H1 (cell line): Measurements from ENCODE around the gene DRG1. TPM values are rescaled to one million over a fixed set of nuclear protein-coding genes. Genes with fewer than 3 reads are reported as not detected.

Experiments
- CTCF ChIA-PET: fragments of 300-600 bp; sonication (Branson Sonifier 250); formaldehyde crosslinking; loops from one replicate; lab custom pipeline; 2021; ENCODE audit not compliant: partially characterized antibody; lab: Charles Lee
- POLR2A ChIA-PET: fragments of 300-600 bp; sonication (Branson Sonifier 250); formaldehyde crosslinking; loops from one replicate; lab custom pipeline; 2021; ENCODE audit warnings: inconsistent platforms; ENCODE audit not compliant: partially characterized antibody; lab: Charles Lee
- DNase-seq, 2 experiments: peaks; one replicate each; pipeline versions ENCODE4 v3.0.0 to v3.0.0-alpha.2; 2010 to 2022; ENCODE audit warnings: low spot score in 2 of 2, low read depth in 1 of 2, mixed read lengths in 1 of 2
- FAIRE-seq: peaks from 2 replicates; lab custom pipeline; 2011; peaks lifted over from hg19 to GRCh38; lab: Jason Lieb, UNC
- H2AFZ ChIP-seq: 2 replicates; pipeline ENCODE4 v1.8.1; 2012; ENCODE audit warnings: low read length, inconsistent platforms
- H2AK5ac ChIP-seq: 2 replicates; pipeline ENCODE4 v1.6.1; 2013; ENCODE audit warnings: low read depth, low read length
- H2BK120ac ChIP-seq: replicated peaks from 2 replicates; pipeline ENCODE3; 2013; ENCODE audit warnings: low read depth, low read length, inconsistent platforms
- H2BK12ac ChIP-seq: 2 replicates; pipeline ENCODE4 v1.6.1; 2013; ENCODE audit warnings: low read depth, low read length
- H2BK15ac ChIP-seq: 2 replicates; pipeline ENCODE4 v1.6.1; 2013; ENCODE audit warnings: low read length
- H2BK20ac ChIP-seq: 2 replicates; pipeline ENCODE4 v1.6.1; 2013; ENCODE audit warnings: low read length
- H2BK5ac ChIP-seq: 2 replicates; pipeline ENCODE4 v1.6.1; 2013; ENCODE audit warnings: low read depth, low read length
- H3K14ac ChIP-seq: 2 replicates; pipeline ENCODE4 v1.6.1; 2013; ENCODE audit warnings: inconsistent platforms; ENCODE audit not compliant: insufficient read length
- H3K18ac ChIP-seq: 2 replicates; pipeline ENCODE4 v1.6.1; 2013; ENCODE audit warnings: low read length; ENCODE audit errors: extremely low read depth
- H3K23ac ChIP-seq: 2 replicates; pipeline ENCODE4 v1.6.1; 2013; ENCODE audit warnings: inconsistent platforms; ENCODE audit not compliant: insufficient read length
- H3K23me2 ChIP-seq: 2 replicates; pipeline ENCODE4 v1.6.1; 2013; ENCODE audit warnings: low read depth, low read length
- H3K27ac ChIP-seq: 2 replicates; pipeline ENCODE4 v1.6.1; 2011; ENCODE audit warnings: low read depth, low read length, inconsistent platforms
- H3K27me3 ChIP-seq, 4 experiments: replicated peaks in 1 of 4; 1 replicate in 1 of 4; 2 replicates in 3 of 4; pipeline versions ENCODE4 v1.6.1 to v1.8.1; 2011 to 2013; ENCODE audit warnings: low read length in 3 of 4, mild to moderate bottlenecking in 3 of 4, inconsistent platforms in 2 of 4, mixed read lengths in 2 of 4, moderate library complexity in 1 of 4; ENCODE audit not compliant: control insufficient read depth in 3 of 4, insufficient read depth in 3 of 4; ENCODE audit errors: extremely low read depth in 1 of 4
- H3K36me3 ChIP-seq, 4 experiments: 2 replicates each; pipeline versions ENCODE4 v1.6.1 to v1.8.1; 2011 to 2013; ENCODE audit warnings: mild to moderate bottlenecking in 4 of 4, low read length in 3 of 4, moderate library complexity in 2 of 4, control low read depth in 1 of 4, inconsistent platforms in 1 of 4; ENCODE audit not compliant: insufficient read depth in 4 of 4, control insufficient read depth in 2 of 4
- H3K4ac ChIP-seq: replicated peaks from 2 replicates; pipeline ENCODE3; 2013; ENCODE audit warnings: low read length, low read depth, mixed read lengths, inconsistent platforms; ENCODE audit not compliant: insufficient read length
- H3K4me1 ChIP-seq, 4 experiments: replicated peaks in 1 of 4; 1 replicate in 1 of 4; 2 replicates in 3 of 4; pipeline versions ENCODE4 v1.6.1 to v1.8.1; 2011 to 2013; ENCODE audit warnings: low read length in 3 of 4, inconsistent platforms in 2 of 4, mixed read lengths in 1 of 4; ENCODE audit not compliant: insufficient read depth in 4 of 4, control insufficient read depth in 3 of 4
- H3K4me2 ChIP-seq, 2 experiments: 2 replicates each; pipeline versions ENCODE4 v1.6.1 to v1.8.1; 2011 to 2013; ENCODE audit warnings: low read depth in 2 of 2, low read length in 2 of 2, control low read depth in 1 of 2, inconsistent platforms in 1 of 2, mild to moderate bottlenecking in 1 of 2; ENCODE audit not compliant: insufficient read depth in 1 of 2
- H3K4me3 ChIP-seq, 4 experiments: fragments of 200-600, 300-600 bp in 1 of 4; sonication (generic), shearing (Covaris generic), sonication (Bioruptor Twin) in 1 of 4; 2 replicates each; pipeline versions ENCODE4 v1.5.1 to v1.8.1; 2011 to 2016; ENCODE audit warnings: low read length in 4 of 4, low read depth in 3 of 4, control low read depth in 2 of 4, inconsistent platforms in 2 of 4, mild to moderate bottlenecking in 2 of 4, mixed read lengths in 1 of 4, moderate library complexity in 1 of 4; ENCODE audit not compliant: insufficient read depth in 2 of 4; ENCODE audit errors: extremely low read depth in 1 of 4
- H3K56ac ChIP-seq: replicated peaks from 2 replicates; pipeline ENCODE3; 2013; ENCODE audit warnings: low read depth, mild to moderate bottlenecking, mixed read lengths, low read length, inconsistent platforms; ENCODE audit not compliant: insufficient read length
- H3K79me1 ChIP-seq: 2 replicates; pipeline ENCODE4 v1.6.1; 2013; ENCODE audit warnings: low read depth, low read length, control low read depth
- H3K79me2 ChIP-seq, 2 experiments: 2 replicates each; pipeline versions ENCODE4 v1.6.1 to v1.8.1; 2012 to 2013; ENCODE audit warnings: low read length in 2 of 2, mild to moderate bottlenecking in 2 of 2, inconsistent platforms in 1 of 2; ENCODE audit not compliant: insufficient read depth in 2 of 2, control insufficient read depth in 1 of 2
- H3K9ac ChIP-seq, 4 experiments: replicated peaks in 1 of 4; 1 replicate in 1 of 4; 2 replicates in 3 of 4; pipeline versions ENCODE4 v1.6.1 to v1.8.1; 2011 to 2013; ENCODE audit warnings: low read depth in 3 of 4, low read length in 3 of 4, control low read depth in 2 of 4, mild to moderate bottlenecking in 2 of 4, moderate library complexity in 2 of 4, inconsistent platforms in 1 of 4; ENCODE audit errors: extremely low read depth in 1 of 4
- H3K9me3 ChIP-seq, 2 experiments: 2 replicates each; pipeline versions ENCODE4 v1.6.1 to v1.8.1; 2012 to 2013; ENCODE audit warnings: mild to moderate bottlenecking in 2 of 2, moderate library complexity in 2 of 2, control low read depth in 1 of 2, inconsistent platforms in 1 of 2, low read depth in 1 of 2, low read length in 1 of 2, mixed read lengths in 1 of 2; ENCODE audit not compliant: insufficient read depth in 2 of 2
- H4K20me1 ChIP-seq, 2 experiments: replicated peaks in 1 of 2; 2 replicates each; pipeline versions ENCODE3 to v1.8.1; 2011 to 2013; ENCODE audit warnings: inconsistent platforms in 2 of 2, low read length in 2 of 2, mild to moderate bottlenecking in 1 of 2; ENCODE audit not compliant: insufficient read depth in 2 of 2, control insufficient read depth in 1 of 2
- H4K5ac ChIP-seq: 2 replicates; pipeline ENCODE4 v1.6.1; 2013; ENCODE audit warnings: low read length, low read depth, mixed read lengths, inconsistent platforms; ENCODE audit not compliant: insufficient read length
- H4K8ac ChIP-seq: 2 replicates; pipeline ENCODE4 v1.8.0; 2013; ENCODE audit warnings: mild to moderate bottlenecking, moderate library complexity, low read length, inconsistent platforms; ENCODE audit not compliant: insufficient read depth; ENCODE audit errors: extremely low read depth
- H4K91ac ChIP-seq: replicated peaks from 2 replicates; pipeline ENCODE3; 2013; ENCODE audit warnings: low read length, mixed read lengths, inconsistent platforms; ENCODE audit not compliant: insufficient read length
- ASH2L ChIP-seq: fragments of 200-600, 300-600 bp; sonication (generic); IDR thresholded peaks from one replicate; pipeline ENCODE4 v1.7.1; 2017; ENCODE audit warnings: low read length
- CTCF ChIP-seq, 3 experiments: IDR thresholded peaks; 1 replicate in 2 of 3; 2 replicates in 1 of 3; pipeline versions ENCODE4 v1.5.1 to v1.6.1; 2011; ENCODE audit warnings: low read length in 3 of 3, mild to moderate bottlenecking in 3 of 3, inconsistent platforms in 2 of 3, low read depth in 1 of 3, moderate library complexity in 1 of 3; ENCODE audit not compliant: insufficient read depth in 1 of 3; ENCODE audit errors: control extremely low read depth in 1 of 3
- WGBS, 2 experiments: shearing (Covaris generic) in 1 of 2; methylation state at CpG; one replicate each; pipeline versions ENCODE4 v1.1.6 to v1.1.7; 2013 to 2015; ENCODE audit warnings: low lambda C conversion rate in 2 of 2, mixed read lengths in 2 of 2, inconsistent platforms in 1 of 2, low coverage in 1 of 2, missing lambda C conversion rate in 1 of 2; ENCODE audit not compliant: insufficient replicate concordance in 2 of 2, insufficient coverage in 1 of 2, insufficient read length in 1 of 2; ENCODE audit errors: extremely low coverage in 1 of 2, missing lambda C conversion rate in 1 of 2; 5-methylcytosine and 5-hydroxymethylcytosine counted together
- polyA plus RNA-seq, 7 experiments: library from polyadenylated mRNA; depleted of rRNA in 3 of 7; stranded (reverse) in 5 of 7; unstranded in 2 of 7; fragments of >200 nt in 5 of 7; fragments of 200-250 nt in 2 of 7; gene quantifications; 1 replicate in 5 of 7; 2 replicates in 1 of 7; 4 replicates in 1 of 7; pipeline versions ENCODE4 v1.2.1 to v1.2.3, GENCODE V29; 2011 to 2013; ENCODE audit warnings: missing spikeins in 2 of 7, mixed read lengths in 2 of 7
- total RNA-seq: library from RNA; stranded (reverse); fragmentation: NEBNext Ultra II Directional; extraction: Animal tissue kit (Norgen Biotek cat#: 25700); gene quantifications from 2 replicates; pipeline ENCODE4 v1.2.1, GENCODE V29; 2021

DRG1 gene
- total and polyA plus RNA-seq, 2 of the 8 experiments (the other 6 are each of a cell fraction or from before 2014, with no cell fraction given) = 45.3 to 81.9 TPM

DNA sequence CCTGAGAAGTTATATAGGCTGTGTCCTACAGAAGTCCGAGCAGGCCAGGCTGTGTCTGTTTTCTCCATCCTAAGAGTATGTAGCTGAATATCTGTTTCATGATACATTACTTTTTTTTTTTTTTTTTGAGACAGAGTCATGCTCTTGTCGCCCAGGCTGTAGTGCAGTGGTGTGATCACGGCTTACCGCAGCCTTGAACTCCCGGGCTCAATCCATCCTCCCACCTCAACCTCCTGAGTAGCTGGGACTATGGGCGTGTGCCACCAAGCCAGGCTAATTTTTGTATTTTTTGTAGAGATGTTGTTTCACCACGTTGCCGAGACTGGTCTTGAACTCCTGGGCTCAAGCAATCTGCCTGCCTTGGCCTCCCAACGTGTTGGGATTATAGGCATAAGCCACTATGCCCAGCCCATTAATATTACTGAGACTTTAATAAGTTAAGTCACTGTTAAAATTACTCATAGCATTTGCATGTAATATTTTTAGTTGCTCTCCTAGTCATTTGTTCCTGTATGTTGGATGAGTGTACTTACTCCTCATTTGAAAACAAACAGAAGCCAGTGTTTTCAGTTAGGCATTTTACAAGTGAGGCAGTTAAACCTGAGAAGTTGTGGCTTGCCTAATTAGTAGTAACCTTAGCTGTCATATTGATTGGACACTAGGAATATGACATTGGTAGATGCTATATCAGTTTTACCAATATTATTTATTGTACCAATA lies 26.1 kb downstream of the DRG1 start:
- no peak overlapping the region for H3K14ac ChIP-seq

More for the DNA sequence above, 26.1 kb downstream of the DRG1 start:
- no peak overlapping the region for H3K56ac ChIP-seq
- DNase-seq (no peak), FAIRE-seq (no peak)
- no peak overlapping the region for H3K4me3 ChIP-seq
- no peak overlapping the region for H3K27ac ChIP-seq
- H2AK5ac ChIP-seq = no peak overlapping the region
- H3K9ac ChIP-seq = no peak overlapping the region
- H4K91ac ChIP-seq = no peak overlapping the region
- no peak overlapping the region for H3K18ac ChIP-seq
- H2BK5ac ChIP-seq = no peak overlapping the region
- H2BK12ac ChIP-seq = no peak overlapping the region
- no peaks in the 10 kb centered on the region for H3K4me1 ChIP-seq
- no peaks in the 10 kb centered on the region for H3K27me3 ChIP-seq
- no peaks in the 10 kb centered on the region for H3K79me1 ChIP-seq
- H4K8ac ChIP-seq = no peak overlapping the region
- no peaks in the 10 kb centered on the region for H3K9me3 ChIP-seq
- H2AFZ ChIP-seq = no peak overlapping the region
- no peaks in the 10 kb centered on the region for H3K23me2 ChIP-seq
- H3K36me3 ChIP-seq = peaks cover 17 to 67% (median 52%) of the 10 kb centered on the region in 4 experiments
- CTCF ChIA-PET = no interaction called here
- POLR2A ChIA-PET = no interaction called here
- H4K5ac ChIP-seq = no peak overlapping the region
- no peak overlapping the region for H2BK120ac ChIP-seq
- no peaks in the 10 kb centered on the region for H3K79me2 ChIP-seq
- no peak overlapping the region for H3K4me2 ChIP-seq
- no peak overlapping the region for H3K4ac ChIP-seq
- H4K20me1 ChIP-seq = peaks cover 0 to 10% of the 10 kb centered on the region in 2 experiments
- TF ChIP-seq ASH2L (no peak), CTCF (IDR thresholded peaks at IDR 0.05; ENCODE audit: control extremely low read depth in 1 of 3, insufficient read depth in 1 of 3, low read depth in 1 of 3, low read length in 3 of 3) (no peak)
- H2BK15ac ChIP-seq = no peak overlapping the region
- no peak overlapping the region for H3K23ac ChIP-seq
- WGBS, 2 experiments = 94% methylated on average over 9 of the region's 9 CpGs; no CpG with 5 or more reads in 1 of the 2 experiments
- no peak overlapping the region for H2BK20ac ChIP-seq
